Suppressor macrophage treated with lipopolysaccharide for 1 hour (primary cell): ENCODE measurements around the gene SYNDIG1.
A peak's percentile ranks its signal among the peaks of the same experiment; 100 is the strongest.

ENCODE experiments used
- DNase-seq, 3 donors: peaks; one replicate each; pipeline ENCODE4 v3.0.0-alpha.2; 2020 to 2022

SYNDIG1 gene

DNA sequence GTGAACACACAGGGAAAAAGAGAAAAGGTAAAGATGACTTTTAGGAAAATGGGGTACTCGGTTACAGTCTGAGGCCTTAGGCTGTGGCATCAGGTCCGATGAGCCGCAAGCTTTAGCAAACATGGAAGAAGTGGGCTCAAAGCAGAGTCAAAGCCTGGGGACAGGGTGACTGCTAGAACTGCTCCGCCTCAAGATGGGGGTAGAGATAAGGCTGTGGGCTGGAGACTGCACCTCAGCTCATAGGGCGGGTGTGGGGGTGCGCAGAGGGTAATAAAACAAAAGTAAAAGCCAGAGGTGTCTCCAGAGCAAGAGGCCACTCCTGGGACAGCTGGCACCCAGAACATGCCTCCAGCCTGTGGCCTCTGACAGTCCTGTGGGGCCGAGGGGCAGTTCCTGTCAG, 21.3 kb upstream of the SYNDIG1 start:
- DNase-seq: no peak

DNA sequence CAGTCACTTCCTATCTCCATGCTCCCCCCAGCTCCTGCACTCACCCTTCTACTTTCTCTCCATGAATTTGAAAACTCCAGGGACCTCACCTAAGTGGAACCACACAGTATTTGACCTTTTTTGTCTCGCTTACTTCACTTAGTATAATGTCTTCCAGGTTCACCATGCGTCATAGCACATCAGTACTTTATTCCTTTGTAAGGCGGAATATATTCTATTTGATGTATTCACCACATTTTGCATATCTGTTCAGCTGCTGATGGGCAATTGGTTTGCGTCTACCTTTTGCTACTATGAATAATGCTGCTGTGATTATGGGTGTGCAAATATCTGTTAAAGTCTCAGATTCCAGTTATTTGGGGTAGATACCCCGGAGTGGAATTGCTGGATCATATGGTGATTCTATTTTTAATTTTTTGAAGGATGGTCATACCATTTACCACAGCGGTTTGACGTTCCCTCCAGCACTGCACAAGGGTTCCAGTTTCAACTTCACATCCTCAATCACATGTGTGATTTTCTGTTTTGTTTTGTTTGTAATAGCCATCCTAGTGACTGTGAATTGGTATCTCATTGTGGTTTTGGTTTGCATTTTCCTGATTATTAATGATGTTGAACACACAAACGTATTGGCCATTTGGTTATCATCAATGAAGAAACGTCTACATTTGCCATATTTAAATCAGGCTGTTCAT, 20.3 kb upstream of the SYNDIG1 start:
- no peak for DNase-seq

DNA sequence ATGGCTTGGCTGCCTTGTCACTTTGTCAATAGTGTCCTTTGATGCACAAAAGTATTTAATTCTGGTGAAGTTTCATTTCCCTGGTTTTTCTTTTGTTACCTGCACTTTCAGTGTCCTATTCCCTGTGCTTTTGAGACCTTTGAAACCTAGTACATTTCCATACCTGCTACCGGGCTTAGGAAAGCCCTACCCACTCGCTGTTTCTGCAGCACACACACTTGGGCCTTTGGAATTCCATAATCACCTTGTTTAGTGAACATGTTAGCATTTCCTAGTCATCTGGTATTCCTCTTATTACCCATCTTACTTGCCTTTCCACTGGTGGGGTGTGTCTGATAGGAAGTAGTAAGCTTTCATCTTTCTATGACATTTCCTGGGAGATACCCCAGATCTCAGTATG, 19.3 kb upstream of the SYNDIG1 start:
- no peak for DNase-seq

DNA sequence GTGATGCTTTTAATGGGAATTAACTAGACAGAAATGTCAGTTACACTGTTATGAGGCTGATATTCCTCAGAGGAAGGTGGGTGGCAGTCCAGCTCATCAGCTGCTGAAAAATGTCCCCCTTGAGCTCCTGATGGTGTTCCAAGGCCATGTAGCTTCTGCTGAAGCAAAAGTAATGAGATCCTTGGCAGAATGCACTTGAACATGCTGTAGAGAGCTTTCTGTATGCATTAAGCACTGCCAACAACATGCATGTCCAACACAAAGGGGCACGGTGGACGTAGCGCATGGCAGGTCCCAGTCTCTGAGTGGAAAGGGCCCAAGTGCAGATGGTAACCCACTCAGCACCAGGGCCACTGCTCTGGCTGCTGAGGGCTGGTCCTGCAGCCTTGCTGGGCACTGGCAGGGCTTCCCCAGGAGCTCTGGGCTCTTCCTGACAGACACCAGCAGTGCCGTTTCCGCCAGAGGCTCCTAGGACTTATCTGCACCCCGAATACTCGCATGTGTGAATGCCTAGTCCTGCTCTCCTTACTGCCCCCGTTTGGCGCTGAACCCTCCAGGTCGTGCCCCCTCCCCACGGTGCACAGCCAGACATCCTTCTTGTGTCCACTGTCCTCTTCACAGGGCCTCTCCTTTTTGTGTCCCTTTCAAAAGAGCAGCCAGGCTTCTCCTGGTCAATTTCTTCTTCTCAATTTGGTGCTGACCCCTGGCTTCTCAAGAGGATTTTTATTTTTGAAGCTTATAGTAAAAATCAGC, 18.6 kb upstream of the SYNDIG1 start:
- DNase-seq: no peak

DNA sequence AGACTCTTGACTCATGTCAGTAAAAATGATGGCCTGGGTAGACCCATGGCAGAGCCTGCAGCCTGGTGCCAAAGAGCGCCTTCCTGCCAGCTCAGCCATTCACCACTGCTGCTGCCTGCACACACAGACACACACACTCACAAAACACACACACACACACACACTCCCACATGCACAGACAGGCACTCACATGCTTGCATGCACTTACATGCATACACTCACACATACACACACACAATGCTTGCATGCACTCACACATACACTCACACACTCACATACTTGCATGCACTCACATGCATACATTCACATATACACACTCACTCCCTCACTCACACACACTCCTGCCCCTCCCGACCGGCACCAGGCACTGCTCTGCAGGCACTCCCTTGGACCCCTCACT, 18.0 kb upstream of the SYNDIG1 start:
- DNase-seq: no peak

DNA sequence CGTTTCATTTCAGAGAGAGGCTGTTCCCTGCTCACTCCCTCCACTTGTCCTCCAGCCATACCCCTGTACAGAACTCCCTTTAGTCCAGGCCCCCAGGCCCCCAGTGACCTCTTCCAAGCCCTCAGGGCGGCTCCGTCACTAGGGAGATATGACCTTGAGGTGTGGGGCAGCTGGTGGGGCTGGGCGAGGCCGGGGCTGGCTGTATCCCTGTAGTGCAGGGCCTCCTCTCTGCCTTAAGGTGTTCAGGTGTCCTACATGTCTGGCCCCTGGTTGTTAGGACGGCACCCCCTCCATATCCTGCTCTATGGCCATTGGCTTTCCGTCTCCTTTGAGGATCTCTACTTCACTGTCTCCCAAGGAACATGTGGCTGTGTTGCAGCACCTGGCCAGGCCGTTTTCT, 17.4 kb upstream of the SYNDIG1 start:
- no peak for DNase-seq

DNA sequence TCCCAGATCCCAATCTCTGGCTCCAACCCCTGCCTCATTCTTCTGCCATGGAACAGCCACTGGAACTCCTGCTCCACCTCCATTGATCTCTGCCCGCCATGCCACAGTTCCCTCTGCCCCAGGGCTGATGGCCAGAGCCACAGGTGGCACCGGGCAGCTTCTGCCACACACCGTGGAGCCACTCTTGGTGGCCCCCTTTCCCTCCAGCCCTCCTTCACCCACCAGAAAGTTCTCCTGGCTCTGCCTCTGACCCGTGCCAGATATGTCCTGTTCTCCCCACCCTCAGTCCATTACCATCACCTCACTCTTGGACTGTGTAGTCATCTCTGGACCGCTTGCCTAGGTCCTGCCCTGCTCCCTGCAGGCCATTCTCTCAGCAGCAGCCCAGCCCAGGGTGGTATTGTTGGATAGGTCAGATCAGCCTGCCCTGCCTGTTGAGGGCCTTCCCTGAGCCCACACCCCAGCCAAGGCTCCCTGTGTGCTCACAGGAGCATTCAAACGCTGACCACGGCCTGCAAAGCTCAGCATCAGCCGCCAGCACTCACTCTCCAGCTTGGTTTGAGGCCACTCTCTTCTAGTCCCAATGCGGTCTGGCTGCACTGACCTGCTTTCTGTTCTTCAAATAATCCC, 16.8 kb upstream of the SYNDIG1 start:
- no peak for DNase-seq

DNA sequence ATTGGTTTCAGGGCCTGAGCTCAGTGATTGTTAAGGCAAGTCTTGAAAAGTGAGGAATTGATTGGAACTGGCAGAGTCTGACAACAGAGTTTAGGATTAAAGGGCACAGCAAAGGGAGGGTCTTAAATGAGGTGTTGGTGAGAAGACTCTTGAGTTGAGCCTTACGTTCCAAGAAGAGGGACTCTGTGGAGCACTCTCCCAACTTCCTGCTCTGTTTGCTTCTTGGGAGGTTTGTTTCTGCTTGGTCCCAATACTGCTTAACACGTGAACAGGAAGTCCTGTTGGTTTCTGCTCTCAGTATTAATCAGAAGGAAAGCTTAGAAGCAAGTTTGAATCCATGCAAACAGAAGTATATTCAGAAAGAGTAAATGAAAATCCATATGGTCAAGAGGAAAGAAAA, 15.6 kb upstream of the SYNDIG1 start:
- DNase-seq: peak in 1 of 3 donors; percentile 6

DNA sequence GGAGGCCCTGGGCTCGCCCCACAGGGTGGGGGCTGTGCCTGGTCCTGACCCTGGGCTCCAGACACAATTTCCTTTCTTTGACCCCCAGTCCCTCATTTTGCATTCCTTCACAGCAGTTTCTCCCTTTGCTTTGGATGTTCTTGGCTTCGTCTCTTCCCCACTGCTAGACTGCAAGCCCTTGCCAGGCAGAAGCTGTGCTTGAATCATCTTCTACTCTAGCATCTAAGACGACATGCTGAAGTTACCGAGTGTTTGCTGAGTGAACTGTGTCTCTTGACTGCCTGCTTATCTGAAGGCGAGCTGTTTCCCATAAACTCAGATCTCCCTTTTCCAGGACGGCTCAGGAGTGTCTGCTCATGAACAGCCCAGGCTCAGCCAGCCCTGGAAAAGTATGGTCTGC, 14.3 kb upstream of the SYNDIG1 start:
- no peak for DNase-seq

DNA sequence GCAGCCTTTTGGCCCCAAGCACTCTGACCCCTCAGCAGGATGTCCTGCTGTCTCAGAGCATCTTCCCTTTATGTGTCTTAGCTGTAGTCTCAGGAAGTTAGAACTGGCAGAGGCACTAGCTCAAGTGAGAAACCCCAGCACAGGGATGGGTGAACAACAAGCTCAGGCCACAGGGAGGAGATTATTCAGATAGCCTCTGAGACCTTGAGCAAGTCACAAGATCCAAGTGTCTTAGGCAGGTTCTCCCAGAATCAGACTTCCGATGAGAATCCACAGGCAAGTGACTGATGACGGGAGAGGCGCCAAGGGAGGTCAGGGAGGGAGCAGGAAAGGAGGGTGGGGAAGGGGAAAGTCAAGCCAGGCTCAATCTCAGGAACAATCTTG, 13.0 kb upstream of the SYNDIG1 start:
- DNase-seq: no peak

DNA sequence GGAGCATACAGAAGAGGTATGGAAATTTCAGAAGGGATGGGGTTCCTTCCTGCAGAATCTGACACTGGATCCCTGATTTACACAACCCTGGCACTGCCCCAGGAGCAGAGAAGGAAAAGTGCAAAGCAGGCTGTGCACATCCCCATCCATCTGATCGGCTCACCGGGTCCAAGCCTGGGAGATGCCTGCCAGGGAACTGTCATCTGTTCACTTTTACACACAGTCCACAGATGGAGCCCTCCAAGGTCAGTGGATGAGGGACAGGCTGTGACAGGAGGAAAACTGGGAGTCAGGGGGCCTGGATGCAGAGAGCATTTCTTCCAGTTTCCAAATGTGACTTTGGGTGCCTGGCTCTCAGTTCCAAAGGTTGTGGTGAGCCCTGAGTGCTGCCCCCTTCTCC, 11.0 kb upstream of the SYNDIG1 start:
- DNase-seq: no peak

DNA sequence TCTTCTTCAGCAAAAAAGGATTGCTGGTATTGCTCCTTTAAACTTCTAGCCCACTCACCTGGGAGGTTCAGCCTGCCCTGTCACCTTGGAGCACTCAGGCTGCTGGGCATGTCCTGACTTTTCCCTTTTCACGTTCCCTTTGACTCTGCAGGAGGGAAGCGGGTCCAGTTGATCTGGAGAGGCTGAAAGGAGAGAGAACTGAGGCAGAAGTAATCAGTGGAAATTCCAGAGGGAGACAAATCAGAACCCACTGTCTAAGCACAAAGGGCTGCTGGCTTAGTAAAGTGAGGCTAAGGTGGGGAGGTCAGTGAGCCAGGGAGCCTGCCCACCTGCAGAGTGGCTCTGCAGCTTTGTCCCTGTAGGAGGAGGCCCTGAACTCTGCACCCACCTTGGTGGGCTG, 9.7 kb upstream of the SYNDIG1 start:
- no peak for DNase-seq

DNA sequence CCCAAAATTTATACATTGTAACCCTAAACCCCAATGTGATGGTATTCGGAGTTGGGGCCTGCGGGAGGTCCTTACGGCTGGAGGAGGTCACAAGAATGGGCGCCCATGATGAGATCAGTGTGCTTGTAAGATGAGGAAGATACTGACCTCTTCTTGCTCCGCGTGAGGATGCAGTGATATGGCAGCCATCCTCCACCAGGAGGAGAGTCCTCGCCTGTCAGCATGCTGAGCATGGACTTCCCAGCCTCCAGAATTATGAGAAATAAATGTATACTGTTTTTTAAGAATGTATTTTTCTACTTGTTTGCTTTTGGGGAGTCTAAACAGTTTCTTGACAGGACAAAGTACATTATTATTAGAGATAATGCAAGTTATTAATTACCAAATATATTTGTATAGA, 8.7 kb upstream of the SYNDIG1 start:
- no peak for DNase-seq

DNA sequence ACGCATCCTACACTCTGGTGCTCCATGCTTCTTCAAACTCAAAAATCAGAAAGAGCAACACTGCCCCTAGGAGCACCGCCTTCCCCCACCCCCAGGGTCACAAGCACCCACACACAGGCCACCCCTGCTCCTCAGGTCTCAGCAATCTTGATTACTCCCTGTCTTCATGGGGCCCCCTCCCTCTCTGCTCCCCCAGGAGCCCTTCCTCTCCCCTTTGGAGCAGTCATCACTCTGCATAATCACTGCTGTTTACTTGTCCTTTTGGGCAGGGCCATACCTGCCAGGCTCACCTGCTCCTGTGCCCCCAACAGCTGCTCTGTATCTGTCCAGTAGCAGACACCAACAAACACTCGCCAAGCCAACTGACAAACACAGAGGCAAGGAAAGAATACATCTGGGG, 7.6 kb upstream of the SYNDIG1 start:
- DNase-seq: no peak

DNA sequence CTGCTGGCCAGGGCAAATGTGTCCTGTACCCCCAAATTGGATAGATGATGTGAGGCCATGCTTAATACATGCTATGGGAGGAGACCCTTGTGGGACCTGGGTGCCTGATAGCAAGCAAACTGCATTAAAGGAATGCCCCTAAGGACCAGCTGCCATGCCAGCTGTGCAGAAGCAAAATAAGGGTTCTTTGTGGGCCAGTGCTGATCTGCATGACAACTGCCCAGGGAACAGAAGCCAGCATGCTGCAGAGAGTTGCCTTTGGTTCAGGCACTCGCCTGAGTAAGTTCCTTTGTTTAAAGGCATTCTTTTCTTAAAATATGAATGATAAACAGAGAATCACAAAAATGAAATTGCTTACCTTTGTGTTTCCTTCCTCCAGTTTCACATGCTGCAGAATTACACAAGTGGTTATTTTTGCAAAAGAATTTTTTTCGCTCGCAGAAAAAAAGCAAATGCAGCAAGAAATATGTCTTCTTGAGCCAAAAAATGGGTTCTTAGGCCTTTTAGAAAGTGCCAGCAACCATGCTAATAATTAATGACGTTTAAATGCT, 6.9 kb upstream of the SYNDIG1 start:
- DNase-seq: no peak

DNA sequence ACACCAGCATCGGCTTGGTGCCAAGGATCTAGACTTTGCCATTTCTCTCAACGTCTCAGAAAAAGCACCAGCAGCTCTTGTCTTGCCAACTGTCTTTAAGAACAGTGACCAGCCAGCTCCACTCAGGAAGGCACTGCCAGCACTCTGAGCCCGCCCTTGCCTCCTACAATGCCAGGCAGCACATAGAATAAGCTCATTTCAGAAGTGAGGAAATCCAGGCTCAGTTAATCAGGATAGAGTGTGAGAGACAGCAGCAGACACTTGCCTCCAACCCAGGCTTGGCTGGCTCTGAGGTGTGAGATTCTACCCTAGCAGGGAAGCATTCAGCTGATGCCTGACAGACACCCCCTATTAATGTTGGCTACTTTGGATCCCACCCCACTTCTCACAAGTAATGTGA, 4.3 kb upstream of the SYNDIG1 start:
- no peak for DNase-seq

DNA sequence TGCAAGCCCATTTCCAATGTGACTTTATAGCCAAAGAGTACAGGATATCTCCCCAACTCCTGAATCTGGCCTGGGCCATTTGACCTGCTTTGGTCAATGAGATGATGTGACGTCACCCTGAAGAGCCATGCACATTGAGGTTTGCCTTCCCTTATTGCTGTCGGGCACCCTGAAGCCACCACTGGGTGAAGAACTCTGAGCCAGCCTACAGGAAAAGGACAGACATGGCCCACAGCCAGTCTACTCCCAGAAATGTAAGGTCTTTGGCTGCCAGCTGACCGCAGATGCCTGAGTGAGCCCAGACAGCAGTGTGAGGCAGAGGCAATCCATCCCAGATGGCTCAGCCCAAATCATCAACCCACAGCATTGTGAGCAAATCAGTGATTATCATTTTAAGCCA, 3.7 kb upstream of the SYNDIG1 start:
- no peak for DNase-seq

DNA sequence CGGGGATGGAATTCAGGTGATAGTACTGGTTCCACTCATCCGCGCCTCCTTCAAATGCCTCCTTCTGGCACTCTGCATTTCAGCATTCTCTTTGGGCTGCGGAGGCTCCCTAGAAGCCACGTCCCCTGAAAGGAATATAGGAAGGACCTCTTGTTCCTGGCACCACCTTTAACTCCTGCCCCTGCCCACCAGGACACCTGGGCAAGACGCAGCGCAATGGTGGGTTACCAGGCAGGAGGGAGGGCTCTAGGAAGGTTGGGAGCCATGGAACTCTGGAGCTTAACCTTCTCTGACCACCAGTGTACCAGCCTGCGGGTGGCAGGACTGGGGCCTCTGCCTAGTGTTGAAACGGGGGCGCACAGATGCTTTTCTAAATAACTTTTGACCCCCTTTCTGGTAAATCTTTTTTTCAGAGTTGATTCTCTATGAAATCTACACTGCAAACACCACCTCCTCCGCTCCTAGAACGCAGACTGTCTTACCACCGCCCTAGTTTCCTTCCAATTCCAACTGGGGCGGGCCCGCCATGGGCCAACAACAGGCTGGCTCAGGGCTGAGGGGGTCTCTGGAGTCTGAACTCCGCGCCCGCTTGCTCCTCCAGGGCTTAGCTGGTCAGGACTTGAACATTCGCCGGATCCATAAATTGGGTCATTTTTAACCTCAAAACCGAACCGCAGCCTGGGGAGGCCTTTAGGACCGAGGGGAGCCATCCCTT, 871 bp upstream of the SYNDIG1 start:
- DNase-seq: no peak

DNA sequence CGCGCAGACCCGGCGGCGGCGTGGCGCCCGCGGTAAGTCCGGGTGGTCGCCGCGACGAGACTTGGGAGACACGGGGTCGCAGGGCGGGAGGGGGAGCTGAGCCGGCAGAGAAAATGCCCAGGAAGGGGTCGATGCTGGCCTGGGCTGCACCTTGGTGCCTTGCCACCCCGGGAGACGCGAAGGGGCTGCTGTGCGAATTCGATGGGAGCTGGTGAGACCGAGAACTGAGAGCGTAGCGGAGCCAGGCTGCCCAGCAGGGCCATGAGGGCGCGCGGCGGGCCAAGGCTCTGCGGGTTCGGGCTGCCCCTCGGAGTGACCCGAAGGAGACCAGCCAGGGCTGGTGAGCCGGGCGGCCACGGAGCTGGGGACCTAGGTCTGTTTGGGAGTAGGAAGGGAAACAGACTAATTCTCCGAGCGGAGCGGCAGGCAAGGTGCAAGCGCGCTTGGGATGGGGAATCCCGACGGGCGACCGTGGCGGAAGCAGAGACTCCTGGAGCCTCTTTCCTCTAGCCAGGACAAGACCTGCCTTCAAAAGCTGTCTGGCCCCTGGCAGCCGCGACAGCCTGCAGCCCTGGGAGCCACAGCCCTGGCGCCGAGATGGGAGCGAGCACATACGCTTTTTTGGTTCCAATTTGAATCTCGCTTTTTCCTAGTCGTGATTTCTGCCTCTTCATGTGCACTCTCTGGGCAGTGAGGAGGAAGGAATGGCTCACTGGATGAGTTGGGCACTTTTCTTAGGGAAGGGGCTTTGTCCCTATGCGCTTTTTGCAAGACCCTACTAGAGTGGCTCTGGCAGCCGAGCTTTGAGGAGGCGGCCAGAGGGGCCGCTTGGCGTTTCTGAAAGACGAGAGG, 691 bp downstream of the SYNDIG1 start:
- no peak for DNase-seq

DNA sequence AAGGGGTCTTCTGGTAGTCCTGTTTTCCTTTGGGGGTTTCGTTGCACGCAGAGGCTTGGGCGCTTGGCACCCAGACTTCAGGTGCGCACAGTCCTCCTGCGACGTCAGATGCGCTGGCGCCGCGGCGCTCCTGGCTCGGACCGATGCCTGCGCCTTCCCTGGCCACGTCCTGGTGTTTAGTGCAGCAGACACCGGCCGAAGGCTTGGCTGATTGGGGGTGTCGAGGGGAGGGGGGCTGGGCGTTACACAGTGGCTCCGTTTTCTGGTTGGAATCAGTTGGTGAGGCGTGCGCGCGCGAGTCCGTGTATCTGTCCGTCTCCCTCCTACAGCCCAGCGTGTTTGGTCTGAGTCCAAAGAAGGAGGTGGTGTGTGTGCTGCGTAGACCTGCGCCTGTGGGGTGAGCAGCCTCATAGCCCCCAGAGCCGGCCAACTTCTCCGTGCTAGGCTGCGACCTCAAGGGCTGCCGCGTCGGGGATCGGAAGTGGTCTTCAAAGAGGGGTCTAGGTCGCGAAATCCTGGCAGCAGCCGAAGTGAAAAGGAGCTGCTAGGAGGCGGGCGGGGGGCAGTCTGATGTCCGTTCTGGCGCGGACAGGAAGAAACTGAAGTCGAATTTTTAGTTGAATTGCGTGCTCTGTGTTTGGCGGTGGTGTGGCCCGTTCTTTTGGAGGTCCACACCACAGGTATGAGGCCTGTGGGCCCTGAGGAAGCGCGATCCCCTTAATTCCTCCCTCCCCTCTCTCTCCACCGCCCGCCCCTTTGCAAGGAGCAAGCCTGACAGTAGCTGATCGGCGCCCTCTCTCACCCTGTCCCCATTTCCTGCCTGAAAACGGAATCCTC, 1.5 kb downstream of the SYNDIG1 start:
- no peak for DNase-seq

DNA sequence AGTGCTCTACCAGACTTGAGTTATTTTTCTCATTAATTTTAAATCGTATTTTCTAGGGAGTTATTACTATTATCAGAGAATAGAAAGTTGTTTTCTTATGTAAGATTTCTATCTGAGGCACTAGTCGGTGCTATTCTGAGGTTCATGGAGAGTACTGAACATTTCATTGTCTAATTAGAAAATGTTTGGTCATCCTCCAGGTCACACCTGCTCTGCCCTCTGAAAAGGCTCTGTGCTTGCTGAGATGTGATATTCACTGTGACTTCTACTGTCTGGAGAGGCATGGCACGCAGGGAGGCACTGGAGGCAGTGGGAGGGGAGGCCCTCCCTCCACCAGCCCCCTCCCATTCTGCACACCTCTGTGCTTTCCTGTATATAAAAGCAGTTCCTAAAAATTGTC, 3.0 kb downstream of the SYNDIG1 start:
- DNase-seq: no peak
